Limb (tissue), 2 donors: ENCODE results near the gene SPIN1.

ENCODE experiments used
- DNase-seq, 2 donors: peaks; one replicate each; pipeline ENCODE4 v3.0.0-alpha.2; 2016; ENCODE audit errors: extremely low spot score in 2 of 2

The SPIN1 gene

DNA sequence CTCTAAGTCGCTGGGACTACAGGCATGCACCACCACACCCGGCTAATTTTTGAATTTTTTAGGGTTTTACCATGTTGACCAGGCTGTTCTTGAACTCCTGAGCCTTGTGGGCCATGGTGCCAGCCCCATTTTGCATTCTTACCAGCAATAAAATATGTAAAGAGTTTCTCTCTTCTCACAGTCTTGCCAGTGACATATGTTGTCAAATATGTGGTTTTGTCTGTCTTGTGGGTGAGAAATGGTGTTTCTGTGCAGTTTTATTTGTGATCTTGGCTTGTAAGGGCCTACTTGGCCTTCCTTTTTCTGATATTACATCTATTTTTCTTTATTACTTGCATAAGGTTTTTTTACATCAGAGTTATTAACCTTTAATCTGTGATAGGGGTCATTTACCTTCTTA lies 47.1 kb downstream of the SPIN1 start:
- DNase-seq, result no peak

DNA sequence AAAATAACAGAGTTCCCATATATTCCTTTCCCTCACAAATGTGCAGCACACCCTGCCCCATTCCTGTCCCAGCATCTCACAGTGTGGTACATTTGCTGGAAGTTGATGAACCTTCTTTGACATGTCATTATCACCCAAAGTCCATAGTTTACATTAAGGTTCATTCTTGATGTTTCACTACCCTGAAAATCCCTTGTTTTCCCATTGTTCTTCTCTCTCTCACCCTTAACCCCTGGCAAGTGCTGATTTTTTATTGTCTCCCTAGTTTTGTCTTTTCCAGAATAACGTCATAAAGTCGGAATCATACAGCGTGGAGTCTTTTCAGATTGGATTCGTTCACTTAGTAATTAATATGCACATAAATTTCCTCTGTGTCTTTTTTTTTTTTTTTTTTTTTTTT lies 48.1 kb downstream of the SPIN1 start:
- DNase-seq, result no peak

DNA sequence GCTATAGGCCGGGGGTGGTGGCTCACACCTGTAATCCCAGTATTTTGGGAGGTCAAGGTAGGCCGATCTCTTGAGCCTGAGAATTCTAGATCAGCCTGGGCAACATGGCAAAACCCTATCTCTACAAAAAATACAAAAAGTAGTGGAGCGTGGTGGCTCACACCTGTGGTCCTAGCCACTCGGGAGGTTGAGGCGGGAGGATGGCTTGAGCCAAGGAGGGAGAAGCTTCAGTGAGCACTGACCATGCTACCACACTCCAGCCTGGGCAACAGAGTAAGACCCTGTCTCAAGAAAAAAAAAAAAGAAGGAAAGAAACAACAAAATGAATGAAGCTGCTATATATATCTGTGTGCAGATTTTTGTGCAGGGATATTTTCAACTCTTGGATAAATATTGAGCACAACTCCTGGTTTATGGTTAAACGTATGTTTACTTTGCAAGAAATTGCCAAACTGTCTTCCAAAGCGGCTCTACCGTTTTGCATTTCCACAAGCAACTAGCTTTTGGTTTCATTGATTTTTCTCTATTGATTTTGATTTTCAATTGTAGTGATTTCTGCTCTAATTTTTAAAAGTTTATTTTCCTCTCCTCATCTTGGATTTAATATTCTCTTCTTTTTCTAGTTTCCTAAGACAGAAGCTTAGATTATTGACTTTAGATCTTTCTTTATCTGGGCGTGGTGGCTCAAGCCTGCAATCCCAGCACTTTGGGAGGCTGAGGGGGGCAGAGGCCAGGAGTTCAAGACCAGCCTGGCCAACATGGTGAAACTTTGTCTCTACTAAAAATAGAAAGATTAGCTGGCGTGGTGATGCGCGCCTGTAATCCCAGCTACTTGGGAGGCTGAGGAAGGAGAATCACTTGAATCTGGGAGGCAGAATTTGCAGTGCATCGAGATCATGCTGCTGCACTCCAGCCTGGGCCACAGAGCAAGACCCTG lies 49.2 kb downstream of the SPIN1 start:
- DNase-seq, result no peak

GRCh38 chr9:88438811-88439210 lies 50.6 kb downstream of the SPIN1 start:
- DNase-seq, result no peak

DNA sequence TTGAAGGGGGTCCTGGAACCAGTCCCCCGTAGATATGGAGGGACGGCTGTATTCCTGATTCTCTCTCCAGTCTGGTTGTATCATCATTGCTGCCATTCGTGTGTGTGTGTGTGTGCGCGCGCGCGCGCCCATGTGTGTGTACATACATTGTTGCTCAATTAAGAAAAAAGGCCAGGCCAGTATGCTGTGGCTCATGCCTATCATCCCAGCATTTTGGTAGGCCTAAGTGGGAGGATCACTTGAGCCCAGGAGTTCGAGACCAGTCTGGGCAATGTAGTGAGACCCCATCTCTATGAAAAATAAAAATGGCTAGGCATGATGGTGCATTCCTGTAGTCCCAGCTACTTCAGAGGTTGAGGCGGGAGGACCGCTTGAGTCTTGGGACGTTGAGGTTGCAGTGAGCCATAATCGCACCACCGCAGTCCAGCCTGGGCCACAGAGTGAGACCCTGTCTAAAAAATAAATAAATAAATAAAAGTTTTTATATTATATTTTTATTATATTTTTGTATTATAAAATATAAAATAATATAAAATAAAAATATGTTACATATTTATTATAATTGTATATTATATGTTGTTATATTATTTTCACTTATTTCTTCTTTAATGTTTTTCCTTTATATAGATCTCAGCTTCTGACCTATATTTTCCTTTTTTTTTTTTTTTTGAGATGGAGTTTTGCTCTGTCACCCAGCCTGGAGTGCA lies 53.2 kb downstream of the SPIN1 start:
- no peak for DNase-seq

DNA sequence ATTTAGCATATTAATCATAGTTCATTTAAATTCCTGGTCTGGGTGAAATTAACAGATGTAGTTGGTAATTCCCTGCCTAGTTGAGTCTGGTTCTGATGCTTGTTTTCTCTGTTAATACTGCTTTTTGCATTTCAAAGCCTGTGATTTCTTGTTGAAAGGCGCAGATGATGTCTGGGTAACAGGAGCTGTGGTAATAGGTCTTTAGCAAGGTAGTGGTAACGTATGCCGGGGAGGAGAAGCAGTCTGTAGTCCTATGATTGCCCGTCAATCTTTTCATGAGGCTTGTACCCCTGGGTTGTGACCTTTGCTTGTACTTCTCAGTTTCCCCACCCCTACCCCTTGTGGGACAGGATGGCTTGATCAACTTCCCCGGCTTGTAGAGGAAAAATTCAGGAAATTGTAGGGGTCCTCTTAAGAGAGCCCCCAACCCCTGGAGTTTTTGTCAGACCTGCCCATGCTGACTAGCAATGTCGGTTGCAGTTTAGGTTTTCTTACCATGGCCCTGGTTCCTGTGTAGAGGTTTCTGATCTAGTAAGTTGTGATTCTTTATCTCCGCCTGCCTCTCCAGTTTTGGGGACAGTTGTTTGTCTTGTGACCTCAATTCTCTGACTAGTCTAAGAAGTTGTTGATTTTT lies 55.4 kb downstream of the SPIN1 start:
- no peak for DNase-seq

- DNase-seq, result no peak
Measured at GRCh38 chr9:88446728-88447127, 58.5 kb downstream of the SPIN1 start.

DNA sequence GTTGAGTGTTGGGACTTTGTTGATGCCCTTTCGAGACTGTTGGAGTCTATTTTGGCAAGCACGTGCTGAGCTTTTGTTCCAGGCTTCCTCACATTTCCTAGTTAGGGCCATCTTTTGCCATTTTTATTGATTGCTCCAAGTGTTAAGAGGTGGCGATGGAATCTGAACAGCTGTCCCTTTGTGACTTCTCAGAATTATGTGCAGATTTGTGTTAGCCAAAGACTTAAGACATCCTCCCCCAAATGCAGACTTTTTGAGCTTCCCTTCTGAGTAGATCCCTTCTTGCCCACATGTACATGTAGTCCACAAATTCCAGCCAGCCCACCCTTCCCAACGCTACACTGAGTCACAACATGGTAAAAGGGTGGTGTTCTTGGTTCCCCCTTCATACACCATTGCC lies 59.2 kb downstream of the SPIN1 start:
- DNase-seq, result no peak

DNA sequence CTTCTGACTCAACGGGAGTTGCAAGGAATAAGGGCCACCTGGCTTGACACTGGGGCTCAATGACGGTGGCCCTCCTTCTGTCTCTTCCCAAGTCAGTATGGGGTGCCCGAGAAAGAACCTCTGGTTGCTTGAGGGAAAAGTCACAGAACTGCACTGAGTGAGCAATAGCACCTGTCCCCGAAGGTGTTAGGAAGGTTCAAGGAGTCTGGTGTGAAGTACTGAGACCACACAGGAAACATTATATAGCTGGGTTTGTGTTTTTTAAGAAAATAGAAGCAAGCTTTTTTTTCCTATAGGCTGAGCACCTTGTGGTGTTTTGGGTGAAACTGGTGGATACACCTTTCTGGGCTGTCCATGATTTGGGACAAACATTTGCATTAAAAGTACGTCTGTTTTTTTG lies 62.9 kb downstream of the SPIN1 start:
- DNase-seq, result no peak

- peak in 1 of 2 donors; percentile 51 for DNase-seq
Measured at GRCh38 chr9:88458716-88459465, 70.6 kb downstream of the SPIN1 start.

GRCh38 chr9:88460587-88461332 lies 72.5 kb downstream of the SPIN1 start:
- no peak for DNase-seq

DNA sequence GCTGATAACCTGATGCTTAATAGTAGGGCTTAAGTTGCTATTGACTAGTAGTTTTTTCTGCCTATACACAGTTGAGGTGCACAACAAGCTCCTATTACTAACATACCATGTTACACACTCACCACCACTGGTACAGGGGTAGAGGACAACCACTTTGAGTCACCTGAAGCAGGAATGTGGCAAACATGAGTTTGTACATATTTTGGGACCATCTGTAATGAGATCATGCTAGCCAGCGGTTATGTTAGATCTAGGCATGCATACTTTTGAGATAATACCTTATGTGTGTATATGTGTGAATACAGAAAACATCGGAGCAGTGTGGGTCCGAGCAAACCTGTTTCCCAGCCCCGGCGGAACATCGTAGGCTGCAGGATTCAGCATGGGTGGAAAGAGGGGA lies 73.9 kb downstream of the SPIN1 start:
- DNase-seq, result no peak

GRCh38 chr9:88464851-88465250 lies 76.6 kb downstream of the SPIN1 start:
- DNase-seq, result no peak

DNA sequence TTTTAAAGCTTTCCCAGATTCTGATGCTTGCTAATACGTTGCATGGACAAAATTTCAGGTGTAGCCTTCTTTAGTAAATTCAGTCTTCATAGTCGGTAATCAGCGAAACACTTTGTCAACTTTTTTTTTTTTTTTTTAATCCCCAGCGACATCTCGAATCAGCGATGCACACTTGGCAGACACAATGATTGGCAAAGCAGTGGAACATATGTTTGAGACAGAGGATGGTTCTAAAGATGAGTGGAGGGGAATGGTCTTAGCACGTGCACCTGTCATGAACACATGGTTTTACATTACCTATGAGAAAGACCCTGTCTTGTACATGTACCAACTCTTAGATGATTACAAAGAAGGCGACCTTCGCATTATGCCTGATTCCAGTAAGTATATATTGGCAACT lies 80.0 kb downstream of the SPIN1 start:
- DNase-seq, result no peak

GRCh38 chr9:88476491-88477271 lies 88.4 kb downstream of the SPIN1 start:
- no peak for DNase-seq

DNA sequence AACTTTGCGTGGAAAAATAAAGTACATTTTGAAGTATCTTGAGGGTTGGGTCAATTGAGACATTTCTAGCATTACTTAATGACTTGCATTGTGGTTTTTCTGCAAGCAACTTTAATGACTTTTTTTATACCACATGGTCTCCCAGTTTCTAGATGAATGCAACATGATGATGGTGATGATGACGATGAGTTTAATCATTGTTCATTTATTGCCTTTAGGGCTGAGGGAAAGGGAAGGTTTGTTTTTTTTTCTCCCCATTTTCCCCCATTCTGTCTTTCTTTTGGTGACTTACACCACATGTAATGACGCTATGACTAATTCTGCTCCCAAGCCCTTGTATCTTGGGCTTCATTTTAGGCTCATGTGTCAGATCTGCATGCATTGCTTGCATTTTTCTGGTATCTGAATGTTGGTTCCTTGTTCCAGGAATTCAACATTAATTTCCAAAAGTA lies 89.1 kb downstream of the SPIN1 start:
- DNase-seq, result no peak

DNA sequence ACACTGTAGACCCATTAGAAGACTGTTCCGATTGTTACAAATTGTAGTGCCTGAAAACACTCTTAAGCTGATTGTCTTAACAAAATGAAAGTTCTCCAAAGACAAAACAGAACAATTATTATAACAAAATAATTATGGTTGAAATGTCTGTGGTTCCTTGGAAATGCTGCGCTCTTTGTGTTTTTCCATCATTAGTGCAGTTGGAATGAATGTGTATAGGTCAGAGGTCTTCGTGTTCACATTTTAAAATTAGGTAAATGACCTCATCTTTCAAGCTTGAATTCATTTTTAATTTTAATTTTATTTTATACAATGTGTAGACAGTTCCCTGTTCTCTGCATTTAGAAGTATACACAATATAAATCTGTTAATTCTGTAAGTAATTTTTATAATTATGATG lies 90.0 kb downstream of the SPIN1 start:
- no peak for DNase-seq

- DNase-seq, result no peak
Measured at GRCh38 chr9:88481933-88482332, 93.7 kb downstream of the SPIN1 start.

DNA sequence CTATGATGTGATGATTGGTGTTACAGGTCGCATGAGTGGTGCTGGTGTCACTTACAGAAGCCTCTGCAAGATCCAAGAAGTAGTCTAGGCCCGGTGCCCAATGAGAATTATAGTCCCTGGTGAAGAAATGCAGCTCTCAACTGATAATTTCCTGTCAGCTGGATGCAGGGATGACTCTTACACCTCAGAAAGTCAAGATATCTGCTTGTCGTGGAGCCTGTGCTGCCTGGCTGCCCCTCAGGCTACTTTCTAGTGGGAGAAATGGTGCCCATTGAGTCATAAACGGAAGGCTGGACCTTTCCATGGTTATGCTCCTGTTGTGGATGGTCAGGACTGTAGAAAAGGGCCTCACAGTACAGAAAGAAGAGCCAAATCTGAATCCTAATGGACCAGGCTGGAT lies 99.9 kb downstream of the SPIN1 start:
- DNase-seq, result no peak
